Measurements from ENCODE around the gene KIF9.
"Not testable (repeated sequence)": the region's sequence is repeated elsewhere in the genome, so short reads cannot be mapped to it uniquely, and the experiment has no call there.

KIF9 gene

DNA sequence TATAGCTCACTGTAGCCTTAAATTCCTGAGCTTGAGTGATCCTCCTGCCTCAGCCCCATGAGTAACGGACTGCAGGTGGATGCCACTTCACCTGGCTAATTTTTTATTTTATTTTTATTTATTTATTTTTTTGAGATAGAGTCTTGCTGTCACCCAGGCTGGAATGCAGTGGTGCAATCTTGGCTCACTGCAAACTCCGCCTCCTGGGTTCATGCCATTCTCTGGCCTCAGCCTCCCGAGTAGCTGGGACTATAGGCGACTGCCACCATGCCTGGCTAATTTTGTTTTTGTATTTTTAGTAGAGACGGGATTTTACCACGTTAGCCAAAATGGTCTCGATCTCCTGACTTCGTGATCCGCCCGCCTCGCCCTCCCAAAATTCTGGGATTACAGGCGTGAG is 102.6 kb downstream of the KIF9 start:
- DNase-seq = not testable (repeated sequence)
